GM23338 (cell line): ENCODE measurements around the gene BBS4. TPM values are rescaled to one million over a fixed set of nuclear protein-coding genes. Genes with fewer than 3 reads are reported as not detected.

ENCODE experiments used
- ATAC-seq: fragments of 200-7000 bp; cut with Tn5 transposase; 3 replicates; pipeline ENCODE4 v1.9.1; 2020
- DNase-seq: peaks from one replicate; pipeline ENCODE4 v3.0.0-alpha.2; 2015; ENCODE audit warnings: low spot score
- H2AFZ ChIP-seq: fragments of 200-600 bp; sonication (generic); 2 replicates; pipeline ENCODE4 v1.8.0; 2016; ENCODE audit warnings: antibody characterized with exemption, mild to moderate bottlenecking, moderate library complexity
- H3F3A ChIP-seq: fragments of 200-600 bp; sonication (generic); replicated peaks from 2 replicates; pipeline ENCODE4 v1.8.0; 2017; ENCODE audit warnings: antibody characterized with exemption, mixed run types, low read depth
- H3K27ac ChIP-seq: fragments of 200-600 bp; sonication (generic); 2 replicates; pipeline ENCODE4 v1.6.1; 2016; ENCODE audit warnings: low read depth
- H3K27me3 ChIP-seq: fragments of 200-600 bp; sonication (generic); 2 replicates; pipeline ENCODE4 v1.8.0; 2016; ENCODE audit warnings: mild to moderate bottlenecking, mixed run types, moderate library complexity; ENCODE audit not compliant: insufficient read depth
- H3K36me3 ChIP-seq: fragments of 200-600 bp; sonication (generic); 2 replicates; pipeline ENCODE4 v1.8.0; 2016; ENCODE audit warnings: mild to moderate bottlenecking; ENCODE audit not compliant: insufficient read depth
- H3K4me1 ChIP-seq: fragments of 200-600 bp; sonication (generic); 2 replicates; pipeline ENCODE4 v1.8.0; 2016; ENCODE audit warnings: mild to moderate bottlenecking, moderate library complexity; ENCODE audit not compliant: insufficient read depth
- H3K4me2 ChIP-seq: fragments of 200-600 bp; sonication (generic); 2 replicates; pipeline ENCODE4 v1.7.1; 2017; ENCODE audit warnings: mixed run types
- H3K4me3 ChIP-seq: fragments of 200-600 bp; sonication (generic); 2 replicates; pipeline ENCODE4 v1.6.1; 2016; ENCODE audit warnings: mixed run types
- H3K79me2 ChIP-seq: fragments of 200-600 bp; sonication (generic); replicated peaks from 2 replicates; pipeline ENCODE4 v1.8.0; 2017; ENCODE audit warnings: mild to moderate bottlenecking; ENCODE audit not compliant: insufficient read depth
- H3K9me2 ChIP-seq: fragments of 200-600 bp; sonication (generic); 2 replicates; pipeline ENCODE4 v1.8.0; 2017; ENCODE audit not compliant: insufficient read depth
- H4K20me1 ChIP-seq: fragments of 200-600 bp; sonication (generic); replicated peaks from 2 replicates; pipeline ENCODE4 v1.8.0; 2017; ENCODE audit warnings: mild to moderate bottlenecking; ENCODE audit not compliant: insufficient read depth
- H3K27ac Mint-ChIP-seq: 2 replicates; pipeline ENCODE4 v1.8.0; 2020; ENCODE audit warnings: inconsistent platforms, mild to moderate bottlenecking, moderate library complexity, mixed read lengths
- H3K27me3 Mint-ChIP-seq: 3 replicates; pipeline ENCODE4 v1.8.0; 2022; ENCODE audit warnings: low read depth, mild to moderate bottlenecking, moderate library complexity, mixed read lengths, inconsistent platforms; ENCODE audit not compliant: insufficient read depth, poor library complexity
- H3K36me3 Mint-ChIP-seq: 3 replicates; pipeline ENCODE4 v1.8.0; 2021; ENCODE audit warnings: low read depth, mild to moderate bottlenecking, inconsistent platforms, moderate library complexity, mixed read lengths
- H3K4me1 Mint-ChIP-seq: 3 replicates; pipeline ENCODE4 v1.8.0; 2020; ENCODE audit warnings: mild to moderate bottlenecking, inconsistent platforms, mixed read lengths
- H3K4me3 Mint-ChIP-seq: 3 replicates; pipeline ENCODE4 v1.8.0; 2021; ENCODE audit warnings: moderate library complexity, mild to moderate bottlenecking, inconsistent platforms, mixed read lengths
- H3K9me3 Mint-ChIP-seq: 3 replicates; pipeline ENCODE4 v1.8.0; 2020; ENCODE audit warnings: moderate library complexity, mild to moderate bottlenecking, inconsistent platforms, mixed read lengths
- CREB1 ChIP-seq: fragments of 250-450 bp; sonication (Bioruptor Pico); IDR thresholded peaks from 2 replicates; pipeline ENCODE4 v1.5.0; 2020; ENCODE audit warnings: low read depth, mild to moderate bottlenecking, moderate library complexity
- CTCF ChIP-seq, 2 experiments: fragments of 200-600 bp in 1 of 2; sonication (generic) in 1 of 2; conservative IDR thresholded peaks; 2 replicates each; pipeline versions ENCODE4 v1.5.1 to v1.6.1; 2016 to 2017; ENCODE audit warnings: antibody characterized with exemption in 2 of 2, low read depth in 2 of 2, mild to moderate bottlenecking in 2 of 2, moderate library complexity in 1 of 2
- EZH2phosphoT487 ChIP-seq: fragments of 200-600 bp; sonication (generic); IDR thresholded peaks from one replicate; pipeline ENCODE4 v1.8.1; 2018; ENCODE audit warnings: antibody characterized with exemption; ENCODE audit not compliant: unreplicated experiment
- JUNB ChIP-seq: IDR thresholded peaks from one replicate; pipeline ENCODE4 v1.6.1; 2016; ENCODE audit warnings: antibody characterized with exemption; ENCODE audit not compliant: unreplicated experiment
- NANOG ChIP-seq: IDR thresholded peaks from 2 replicates; pipeline ENCODE4 v1.6.1; 2016; ENCODE audit warnings: antibody characterized with exemption, borderline replicate concordance
- POLR2AphosphoS5 ChIP-seq: IDR thresholded peaks from 2 replicates; pipeline ENCODE4 v1.6.1; 2016; ENCODE audit warnings: antibody characterized with exemption, low read depth
- REST ChIP-seq: IDR thresholded peaks from one replicate; pipeline ENCODE4 v1.6.1; 2018; ENCODE audit warnings: antibody characterized with exemption; ENCODE audit not compliant: unreplicated experiment
- STAT1 ChIP-seq: IDR thresholded peaks from one replicate; pipeline ENCODE4 v1.6.1; 2016; ENCODE audit warnings: antibody characterized with exemption; ENCODE audit not compliant: unreplicated experiment
- ZNF114 ChIP-seq: fragments of 250-450 bp; sonication (Bioruptor Pico); IDR thresholded peaks from 2 replicates; pipeline ENCODE4 v1.5.0; 2020; ENCODE audit warnings: mild to moderate bottlenecking, moderate library complexity
- ZNF331 ChIP-seq: fragments of 250-450 bp; sonication (Bioruptor Pico); IDR thresholded peaks from 2 replicates; pipeline ENCODE4 v1.5.0; 2020; ENCODE audit warnings: low read depth, mild to moderate bottlenecking, moderate library complexity
- polyA plus RNA-seq: library from polyadenylated mRNA; unstranded; fragments of >200 nt; fragmentation: Nextera tagmentation; extraction: Ambion mirVana; gene quantifications from 2 replicates; pipeline ENCODE4 v1.2.1, GENCODE V29; 2016
- total RNA-seq: library from RNA; depleted of rRNA; stranded (reverse); fragments of >200 nt; shearing (Covaris generic); gene quantifications from 2 replicates; pipeline ENCODE4 v1.2.3, GENCODE V29; 2014

Gene BBS4
- total and polyA plus RNA-seq, 2 experiments from 2014 or later: 22.2 to 40.8 TPM

GRCh38 chr15:72733941-72734738 lies 48.1 kb downstream of the BBS4 start (continued):
- TF ChIP-seq REST: no peak
- TF ChIP-seq POLR2AphosphoS5: no peak
- TF ChIP-seq CTCF (conservative IDR thresholded peaks at IDR 0.05; ENCODE audit: low read depth in 2 of 2): no peak
- TF ChIP-seq NANOG: no peak

- TF ChIP-seq JUNB (no peak), ZNF331 (CRISPR knock-in tag) (no peak)
- Mint-ChIP-seq H3K27me3 (peaks cover 3% of the 10 kb centered on the region), H3K4me3 (no peak overlapping the region), H3K36me3 (peaks cover 52% of the 10 kb centered on the region), H3K9me3 (no peaks in the 10 kb centered on the region; the same call in 2 of the 3 replicates), H3K4me1 (no peaks in the 10 kb centered on the region), H3K27ac (no peak overlapping the region)
- no peak overlapping the region for H3K27ac ChIP-seq
- no peaks in the 10 kb centered on the region for H3K79me2 ChIP-seq
- no peak overlapping the region for H2AFZ ChIP-seq
- H3K4me2 ChIP-seq: no peak overlapping the region
- peaks cover 28% of the 10 kb centered on the region for H3K36me3 ChIP-seq
- H3K9me2 ChIP-seq: no peaks in the 10 kb centered on the region
- no peaks in the 10 kb centered on the region; the same call in none of the 2 replicates for H4K20me1 ChIP-seq
- ATAC-seq: no peak
- H3K4me3 ChIP-seq: no peak overlapping the region
- no peaks in the 10 kb centered on the region for H3K27me3 ChIP-seq
- DNase-seq: no peak
- H3F3A ChIP-seq: no peaks in the 10 kb centered on the region
- no peaks in the 10 kb centered on the region for H3K4me1 ChIP-seq
Observed at GRCh38 chr15:72735111-72735510, 49.1 kb downstream of the BBS4 start.

GRCh38 chr15:72737061-72737460 lies 51.1 kb downstream of the BBS4 start:
- no peak overlapping the region for H3K4me3 Mint-ChIP-seq
- TF ChIP-seq REST (no peak), CREB1 (CRISPR knock-in tag) (no peak), STAT1 (no peak), NANOG (no peak), ZNF114 (no peak), POLR2AphosphoS5 (no peak), JUNB (no peak), EZH2phosphoT487 (no peak), CTCF (conservative IDR thresholded peaks at IDR 0.05; ENCODE audit: low read depth in 2 of 2) (no peak), ZNF331 (CRISPR knock-in tag) (no peak)

More at GRCh38 chr15:72737061-72737460, 51.1 kb downstream of the BBS4 start:
- no peaks in the 10 kb centered on the region; the same call in none of the 2 replicates for H4K20me1 ChIP-seq
- no peaks in the 10 kb centered on the region for H3K9me2 ChIP-seq
- no peaks in the 10 kb centered on the region for H3K79me2 ChIP-seq
- no peaks in the 10 kb centered on the region for H3K27me3 ChIP-seq
- DNase-seq: no peak
- no peaks in the 10 kb centered on the region for H3K4me1 ChIP-seq
- no peak overlapping the region for H3K27ac ChIP-seq
- H3K9me3 Mint-ChIP-seq: peaks cover 15% of the 10 kb centered on the region; the same call in 2 of the 3 replicates
- peaks cover 7% of the 10 kb centered on the region for H3K27me3 Mint-ChIP-seq
- no peaks in the 10 kb centered on the region for H3F3A ChIP-seq
- no peak overlapping the region for H2AFZ ChIP-seq
- no peaks in the 10 kb centered on the region for H3K4me1 Mint-ChIP-seq
- H3K36me3 ChIP-seq: peaks cover 19% of the 10 kb centered on the region; the same call in 1 of the 2 replicates
- no peak for ATAC-seq
- no peak overlapping the region for H3K4me2 ChIP-seq
- H3K4me3 ChIP-seq: no peak overlapping the region
- H3K27ac Mint-ChIP-seq: no peak overlapping the region
- H3K36me3 Mint-ChIP-seq: peaks cover 64% of the 10 kb centered on the region
